HFFc6 (cell line): Measurements from ENCODE around the gene MAPKBP1. TPM values are rescaled to one million over a fixed set of nuclear protein-coding genes. Genes with fewer than 3 reads are reported as not detected.

Experiments
- DNase-seq: peaks from one replicate; pipeline ENCODE4 v3.0.0-alpha.2; 2018
- H3K27ac Mint-ChIP-seq: 2 replicates; pipeline ENCODE4 v1.8.0; 2020; ENCODE audit warnings: mild to moderate bottlenecking, mixed read lengths
- H3K27me3 Mint-ChIP-seq: 2 replicates; pipeline ENCODE4 v1.8.0; 2021; ENCODE audit warnings: mild to moderate bottlenecking, moderate library complexity, mixed read lengths; ENCODE audit not compliant: insufficient read depth
- H3K36me3 Mint-ChIP-seq: 2 replicates; pipeline ENCODE4 v1.8.0; 2021; ENCODE audit warnings: low read depth, mixed read lengths
- H3K4me1 Mint-ChIP-seq: 2 replicates; pipeline ENCODE4 v1.8.0; 2020; ENCODE audit warnings: low read depth, mixed read lengths
- H3K4me3 Mint-ChIP-seq: 2 replicates; pipeline ENCODE4 v1.8.0; 2020; ENCODE audit warnings: mild to moderate bottlenecking, moderate library complexity, mixed read lengths
- H3K9me3 Mint-ChIP-seq: 2 replicates; pipeline ENCODE4 v1.8.0; 2020; ENCODE audit warnings: mild to moderate bottlenecking, mixed read lengths
- CTCF ChIP-seq: fragments of 200-600 bp; sonication (generic); IDR thresholded peaks from 2 replicates; pipeline ENCODE4 v1.5.0; 2021; ENCODE audit warnings: antibody characterized with exemption, mild to moderate bottlenecking
- total RNA-seq, 6 experiments: library from RNA; stranded (reverse); fragmentation: NEBNext Ultra II Directional; extraction: Animal tissue kit (Norgen Biotek cat#: 25700); gene quantifications; 2 replicates in 1 of 6; 3 replicates in 5 of 6; pipeline ENCODE4 v1.2.3, GENCODE V29; 2021

The MAPKBP1 gene
- total RNA-seq, 6 experiments from 2014 or later = 15.7 to 22.4 (median 18.1) TPM

GRCh38 chr15:41814534-41814933, 40.2 kb downstream of the MAPKBP1 start:
- Mint-ChIP-seq H3K27me3 (peaks cover 1% of the 10 kb centered on the region; the same call in 1 of the 2 replicates), H3K27ac (no peak overlapping the region), H3K36me3 (peaks cover 17% of the 10 kb centered on the region), H3K4me3 (no peak overlapping the region), H3K4me1 (peaks cover 14% of the 10 kb centered on the region), H3K9me3 (no peaks in the 10 kb centered on the region)
- DNase-seq = no peak
- no peak for TF ChIP-seq CTCF

GRCh38 chr15:41816788-41817187, 42.5 kb downstream of the MAPKBP1 start:
- peaks cover 7% of the 10 kb centered on the region; the same call in 1 of the 2 replicates for H3K4me1 Mint-ChIP-seq
- no peak for TF ChIP-seq CTCF
- H3K36me3 Mint-ChIP-seq = peaks cover 20% of the 10 kb centered on the region
- no peaks in the 10 kb centered on the region; the same call in 1 of the 2 replicates for H3K27me3 Mint-ChIP-seq
- H3K27ac Mint-ChIP-seq = no peak overlapping the region
- no peak overlapping the region for H3K4me3 Mint-ChIP-seq
- no peaks in the 10 kb centered on the region for H3K9me3 Mint-ChIP-seq
- no peak for DNase-seq

- peaks cover 7% of the 10 kb centered on the region; the same call in 1 of the 2 replicates for H3K4me1 Mint-ChIP-seq
Observed at GRCh38 chr15:41817327-41817726, 43.0 kb downstream of the MAPKBP1 start.

GRCh38 chr15:41817781-41818180, 43.5 kb downstream of the MAPKBP1 start:
- TF ChIP-seq CTCF = no peak
- Mint-ChIP-seq H3K36me3 (peaks cover 23% of the 10 kb centered on the region), H3K4me3 (no peak overlapping the region), H3K27me3 (no peaks in the 10 kb centered on the region; the same call in 1 of the 2 replicates), H3K27ac (no peak overlapping the region), H3K9me3 (no peaks in the 10 kb centered on the region), H3K4me1 (peaks cover 7% of the 10 kb centered on the region; the same call in 1 of the 2 replicates)
- DNase-seq = no peak

More at GRCh38 chr15:41817327-41817726, 43.0 kb downstream of the MAPKBP1 start:
- TF ChIP-seq CTCF = no peak
- H3K36me3 Mint-ChIP-seq = peaks cover 20% of the 10 kb centered on the region
- DNase-seq = no peak
- no peak overlapping the region for H3K4me3 Mint-ChIP-seq
- H3K27ac Mint-ChIP-seq = no peak overlapping the region
- H3K9me3 Mint-ChIP-seq = no peaks in the 10 kb centered on the region
- H3K27me3 Mint-ChIP-seq = no peaks in the 10 kb centered on the region; the same call in 1 of the 2 replicates

GRCh38 chr15:41819455-41820050, 45.3 kb downstream of the MAPKBP1 start:
- DNase-seq = no peak
- Mint-ChIP-seq H3K9me3 (no peaks in the 10 kb centered on the region), H3K4me1 (peaks cover 7% of the 10 kb centered on the region; the same call in 1 of the 2 replicates), H3K27me3 (no peaks in the 10 kb centered on the region), H3K4me3 (no peak overlapping the region), H3K36me3 (peaks cover 20% of the 10 kb centered on the region), H3K27ac (no peak overlapping the region)
- no peak for TF ChIP-seq CTCF
